ENCODE results near the gene EPS8L2. TPM values are rescaled to one million over a fixed set of nuclear protein-coding genes. Genes with fewer than 3 reads are reported as not detected.
"Not testable (repeated sequence)": the region's sequence is repeated elsewhere in the genome, so short reads cannot be mapped to it uniquely, and the experiment has no call there.

The EPS8L2 gene
- total RNA-seq, 4 donors from 2014 or later, result 257 to 1,130 (median 322) TPM

- no peak for DNase-seq
- H3K27ac ChIP-seq, result no peak overlapping the region
These were observed 23.0 kb downstream of the EPS8L2 start for GRCh38 chr11:728901-729491.

GRCh38 chr11:729492-730074 lies 23.6 kb downstream of the EPS8L2 start:
- no peak for TF ChIP-seq POLR2A (IDR thresholded peaks at IDR 0.05)
- no peak for TF ChIP-seq EP300 (IDR thresholded peaks at IDR 0.05; ENCODE audit: low read depth)
- no peak for TF ChIP-seq CTCF (IDR thresholded peaks at IDR 0.05)
- no peak for TF ChIP-seq POLR2AphosphoS5 (IDR thresholded peaks at IDR 0.05)
- WGBS, 2 donors (ENCODE audit: low coverage in 1 of 2), result 21% methylated on average over 17 of the region's 17 CpGs; no CpG with 5 or more reads in 1 of the 2 donors
- no peaks in the 10 kb centered on the region for H3K9me3 ChIP-seq
- in situ Hi-C loops (cut with MboI; ENCODE audit: low pct_ligation_motif_present in 1 of 4, low pct_unique_long_range_greater_than_20kb in 1 of 4, low sequenced_read_pairs in 3 of 4), result loop anchor here in 1 of 4 donors (10.0 kb wide), 1 partner anchor 65 kb away; no protein-coding TSS in a partner anchor
- no peaks in the 10 kb centered on the region for H3K36me3 ChIP-seq
- intact Hi-C loops (cut with DNase I; ENCODE audit: low total_unique reads), result no loop called here
- H3K4me1 ChIP-seq, result peaks cover 8 to 35% (median 28%) of the 10 kb centered on the region in 4 donors
- DNase-seq, result no peak
- no peak overlapping the region for H3K27ac ChIP-seq
- H3K4me3 ChIP-seq, result no peak overlapping the region
- peaks cover 57% of the 10 kb centered on the region for H3K27me3 ChIP-seq

More at GRCh38 chr11:728901-729491, 23.0 kb downstream of the EPS8L2 start:
- WGBS, 2 donors (ENCODE audit: low coverage in 1 of 2), result 46% methylated on average over 14 of the region's 15 CpGs; no CpG with 5 or more reads in 1 of the 2 donors
- H3K4me3 ChIP-seq, result no peak overlapping the region
- intact Hi-C loops (cut with DNase I; ENCODE audit: low total_unique reads) (no loop called here), in situ Hi-C loops (cut with MboI; ENCODE audit: low pct_ligation_motif_present in 1 of 4, low pct_unique_long_range_greater_than_20kb in 1 of 4, low sequenced_read_pairs in 3 of 4) (loop anchor here in 1 of 4 donors (10.0 kb wide), 1 partner anchor 64 kb away; no protein-coding TSS in a partner anchor)
- H3K27me3 ChIP-seq, result peaks cover 57% of the 10 kb centered on the region
- H3K9me3 ChIP-seq, result no peaks in the 10 kb centered on the region
- H3K36me3 ChIP-seq, result no peaks in the 10 kb centered on the region
- TF ChIP-seq CTCF (IDR thresholded peaks at IDR 0.05) (no peak), POLR2AphosphoS5 (IDR thresholded peaks at IDR 0.05) (no peak), POLR2A (IDR thresholded peaks at IDR 0.05) (no peak), EP300 (IDR thresholded peaks at IDR 0.05; ENCODE audit: low read depth) (no peak)
- H3K4me1 ChIP-seq, result peaks cover 8 to 35% (median 28%) of the 10 kb centered on the region in 4 donors

GRCh38 chr11:733072-733471 lies 27.0 kb downstream of the EPS8L2 start:
- 67 to 69% methylated on average over 5 to 20 of the region's 20 CpGs for WGBS, 2 donors (ENCODE audit: low coverage in 1 of 2)
- TF ChIP-seq POLR2AphosphoS5 (IDR thresholded peaks at IDR 0.05), result no peak
- no peak for TF ChIP-seq CTCF (IDR thresholded peaks at IDR 0.05)
- no peak for TF ChIP-seq EP300 (IDR thresholded peaks at IDR 0.05; ENCODE audit: low read depth)
- TF ChIP-seq POLR2A (IDR thresholded peaks at IDR 0.05), result no peak
- no peaks in the 10 kb centered on the region for H3K9me3 ChIP-seq
- H3K4me3 ChIP-seq, result no peak overlapping the region
- H3K4me1 ChIP-seq, result peaks cover 0 to 10% (median 3%) of the 10 kb centered on the region in 4 donors
- H3K27me3 ChIP-seq, result peaks cover 49% of the 10 kb centered on the region
- H3K36me3 ChIP-seq, result no peaks in the 10 kb centered on the region
- H3K27ac ChIP-seq, result no peak overlapping the region
- DNase-seq, result no peak
- intact Hi-C loops (cut with DNase I; ENCODE audit: low total_unique reads), result no loop called here
- in situ Hi-C loops (cut with MboI; ENCODE audit: low pct_ligation_motif_present in 1 of 4, low pct_unique_long_range_greater_than_20kb in 1 of 4, low sequenced_read_pairs in 3 of 4), result no loop called here

- in situ Hi-C loops (cut with MboI; ENCODE audit: low pct_ligation_motif_present in 1 of 4, low pct_unique_long_range_greater_than_20kb in 1 of 4, low sequenced_read_pairs in 3 of 4); H3K9me3 ChIP-seq; H3K36me3 ChIP-seq; H3K4me3 ChIP-seq; intact Hi-C loops (cut with DNase I; ENCODE audit: low total_unique reads); H3K27ac ChIP-seq; DNase-seq; H3K4me1 ChIP-seq: not testable (repeated sequence)
- 93 to 100% methylated on average over 2 to 26 of the region's 26 CpGs for WGBS, 2 donors (ENCODE audit: low coverage in 1 of 2)
- peaks cover 40% of the 10 kb centered on the region for H3K27me3 ChIP-seq
These were observed 28.5 kb downstream of the EPS8L2 start for GRCh38 chr11:734541-734940.
